CD4-positive, alpha-beta T cell treated with Interleukin-1 beta for 1 hour (primary cell): ENCODE data around the gene KPTN.

Experiments
- DNase-seq, 2 donors: peaks; one replicate each; pipeline ENCODE4 v3.0.0-alpha.2; 2020 to 2022

The KPTN gene

DNA sequence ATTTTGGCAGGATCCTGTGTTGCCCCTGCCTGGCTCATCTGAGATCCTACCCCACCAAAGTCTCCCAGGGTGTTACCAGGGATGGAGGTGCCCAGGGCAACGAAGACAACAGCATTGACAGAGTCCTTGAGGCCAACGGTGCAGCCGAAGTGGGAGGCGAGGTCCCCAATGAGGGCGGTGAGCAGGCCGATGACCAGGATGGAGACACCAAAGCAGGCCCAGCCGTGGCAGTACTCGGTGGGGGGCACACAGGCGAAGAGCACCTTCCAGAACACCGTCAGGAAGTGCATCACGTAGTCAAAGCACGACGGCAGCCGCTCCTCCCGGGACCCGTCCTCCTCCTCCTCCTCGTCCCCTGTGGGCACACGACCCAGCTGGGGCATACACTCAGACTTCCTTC, 51.9 kb downstream of the KPTN start:
- DNase-seq: no peak

DNA sequence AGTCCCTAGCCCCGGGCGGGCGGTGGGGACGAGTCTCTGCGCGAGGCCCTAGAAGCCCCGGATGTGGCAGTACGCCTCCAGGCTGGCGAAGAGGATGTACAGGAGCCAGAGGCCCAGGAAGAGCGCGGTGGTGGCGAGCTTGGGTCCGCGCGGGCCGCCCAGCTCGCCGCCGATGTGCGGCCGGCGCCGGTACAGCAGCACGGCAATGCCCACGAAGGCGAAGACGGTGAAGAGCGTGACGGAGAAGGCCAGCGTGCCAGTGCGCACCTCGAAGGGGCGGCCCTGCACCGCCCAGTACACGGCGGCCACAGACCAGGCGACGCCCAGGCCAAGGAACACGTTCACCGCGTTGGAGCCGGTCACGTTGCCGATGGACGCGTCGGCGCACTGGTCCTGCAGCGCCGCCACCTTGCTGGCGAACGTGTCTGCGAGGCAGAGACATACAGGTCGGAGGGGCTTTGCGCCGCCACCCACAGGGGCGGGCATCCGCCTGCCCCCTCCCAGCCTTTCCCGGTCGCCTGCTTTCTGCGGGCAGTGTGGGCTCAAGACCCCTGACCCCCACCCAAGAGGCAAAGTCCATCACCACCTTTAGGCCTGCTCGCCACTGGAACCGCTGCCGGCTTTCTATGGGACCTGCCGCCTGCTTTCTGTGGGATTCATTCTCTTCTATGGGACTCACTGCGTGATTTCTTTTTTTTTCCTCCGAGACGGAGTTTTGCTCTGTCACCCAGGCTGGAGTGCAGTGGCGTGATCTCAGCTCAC, 53.8 kb downstream of the KPTN start:
- peak; percentile 16 to 24 for DNase-seq

DNA sequence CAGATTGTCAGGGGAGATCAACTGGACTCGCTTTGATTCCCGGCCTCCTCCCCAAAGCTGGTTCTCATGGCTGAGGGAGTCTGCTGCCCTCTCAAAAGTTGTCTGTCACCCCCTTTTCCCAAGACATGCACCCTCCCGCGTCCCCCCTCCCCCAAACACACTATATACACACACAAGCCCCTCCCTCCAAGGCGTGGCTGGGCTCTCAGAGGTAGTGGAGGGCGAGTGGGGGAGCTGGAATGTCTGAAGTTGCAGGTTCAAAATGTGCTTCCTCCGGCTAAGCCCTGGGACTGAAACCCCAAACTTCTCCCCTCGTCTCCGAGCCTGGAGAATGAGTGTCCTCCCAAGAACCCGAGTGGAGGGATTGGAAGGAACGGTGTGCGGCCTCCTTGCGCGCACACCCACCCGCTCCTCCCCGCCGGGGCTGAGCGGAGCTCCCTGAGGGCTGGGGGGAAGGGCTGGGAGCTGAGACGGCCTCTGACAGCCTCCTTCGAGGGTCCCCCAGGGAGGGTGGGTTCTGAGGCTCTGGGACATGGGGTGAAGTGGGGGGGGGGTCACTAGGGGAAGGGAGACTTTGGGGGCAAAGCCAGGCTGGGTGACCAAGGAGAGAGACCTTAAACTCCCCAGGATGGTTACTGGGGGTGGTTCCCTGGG, 54.8 kb downstream of the KPTN start:
- no peak for DNase-seq

DNA sequence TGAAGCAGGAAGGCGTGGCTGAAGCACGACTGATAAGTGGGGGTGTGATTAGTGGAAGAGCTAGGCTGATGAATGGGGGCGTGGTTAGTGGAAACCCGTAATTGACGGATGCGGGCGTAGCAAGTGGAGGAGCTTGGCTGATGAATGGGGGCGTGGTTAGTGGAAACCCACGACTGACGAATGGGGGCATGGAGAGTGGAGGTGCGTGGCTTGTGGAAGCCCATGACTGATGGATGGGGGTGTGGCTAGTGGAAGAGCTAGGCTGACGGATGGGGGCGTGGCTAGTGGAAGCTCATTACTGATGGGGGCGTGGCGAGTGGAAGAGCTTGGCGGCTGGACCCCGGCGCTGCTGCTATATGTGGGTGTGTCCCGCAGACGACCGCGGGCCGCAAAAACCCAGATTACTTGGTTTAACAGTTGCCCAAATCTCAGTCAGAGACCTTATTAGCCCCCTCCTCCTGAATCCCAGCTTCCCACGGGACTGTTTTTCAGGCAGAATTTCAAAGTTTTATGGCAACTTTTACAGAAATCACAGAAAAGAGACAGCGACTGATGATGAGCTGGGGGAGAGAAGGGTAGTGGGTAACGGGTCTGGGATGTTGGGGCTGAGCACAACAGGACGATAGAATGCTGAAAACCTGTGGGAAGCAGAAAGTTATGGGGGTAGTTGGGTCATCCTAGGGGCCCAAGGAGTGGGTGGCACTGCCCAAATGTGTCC, 55.7 kb downstream of the KPTN start:
- peak; percentile 89 to 90 for DNase-seq

DNA sequence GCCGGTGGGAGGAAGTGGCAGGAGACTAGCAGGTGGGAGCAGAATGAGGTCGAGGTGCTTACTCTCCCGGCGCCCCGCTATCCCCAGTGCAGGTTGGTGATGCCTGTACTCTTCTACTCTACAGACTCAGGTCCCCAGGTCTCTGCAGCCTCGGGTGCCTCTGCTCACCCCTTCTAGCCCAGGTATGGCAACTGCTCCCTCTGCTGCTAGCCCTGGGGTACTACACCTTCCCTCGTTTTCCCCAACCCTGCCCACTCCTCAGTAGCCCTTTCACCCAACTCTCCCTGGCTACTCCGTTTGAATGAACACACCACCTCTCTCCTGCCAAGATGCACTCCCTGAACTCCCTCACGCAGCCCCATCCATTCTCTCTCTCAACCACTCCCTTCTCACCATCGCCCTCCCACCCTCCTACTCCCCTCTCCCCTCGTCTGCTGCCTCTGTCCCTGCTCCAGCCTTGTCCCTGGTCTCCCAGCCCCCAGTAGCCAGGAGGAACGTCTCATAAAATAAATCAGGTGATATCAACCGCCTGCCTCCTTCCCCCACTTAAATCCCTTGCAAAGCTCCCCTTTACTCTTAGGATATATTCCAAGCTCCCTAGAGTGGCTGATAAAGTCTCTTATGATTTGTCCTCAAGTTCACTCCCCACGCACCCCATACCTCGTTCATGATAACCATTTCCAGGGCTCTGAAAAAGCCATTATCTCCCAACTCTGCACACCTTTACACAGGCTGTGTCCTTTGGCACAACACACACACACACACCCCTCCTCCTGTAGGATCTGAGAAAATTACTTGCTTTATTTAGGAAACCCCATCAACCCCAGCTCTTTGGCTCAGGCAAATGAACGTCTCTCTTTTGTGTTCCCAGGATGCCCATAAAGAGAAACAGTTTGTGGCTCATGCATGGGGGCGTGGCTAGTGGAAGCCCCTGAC, 56.5 kb downstream of the KPTN start:
- DNase-seq: peak; percentile 64 to 72
